Testis (tissue), 3 donors: ENCODE data around the gene LANCL2. TPM values are rescaled to one million over a fixed set of nuclear protein-coding genes. Genes with fewer than 3 reads are reported as not detected.
"Not testable (repeated sequence)": the region's sequence is repeated elsewhere in the genome, so short reads cannot be mapped to it uniquely, and the experiment has no call there.

ENCODE experiments used
- DNase-seq: peaks from one replicate; pipeline ENCODE4 v3.0.0-alpha.2; 2019
- H3K27ac ChIP-seq, 2 donors: fragments of 200-600 bp; sonication (generic); one replicate each; pipeline ENCODE4 v1.5.1; 2019
- H3K27me3 ChIP-seq: fragments of 200-600 bp; sonication (generic); one replicate; pipeline ENCODE4 v1.5.1; 2019
- H3K36me3 ChIP-seq: fragments of 200-600 bp; sonication (generic); one replicate; pipeline ENCODE4 v1.5.1; 2017; ENCODE audit warnings: low read depth; ENCODE audit errors: missing control alignments
- H3K4me1 ChIP-seq: fragments of 200-600 bp; sonication (generic); one replicate; pipeline ENCODE4 v1.5.1; 2019
- H3K4me3 ChIP-seq, 2 donors: fragments of 200-600 bp; sonication (generic); one replicate each; pipeline ENCODE4 v1.5.1; 2017 to 2019
- H3K9me3 ChIP-seq: fragments of 200-600 bp; sonication (generic); one replicate; pipeline ENCODE4 v1.5.1; 2017
- POLR2A ChIP-seq: fragments of 450-650 bp; IDR thresholded peaks from one replicate; pipeline ENCODE4 v1.6.1; 2017; ENCODE audit warnings: antibody characterized with exemption, mild to moderate bottlenecking, moderate library complexity
- WGBS, 2 donors: methylation state at CpG; one replicate each; pipeline ENCODE4 v1.1.5; 2018; 5-methylcytosine and 5-hydroxymethylcytosine counted together
- intact Hi-C: fragments of 100-400 bp; cut with DNase I; formaldehyde crosslinking; loops from one replicate; pipeline ENCODE4 v1.15.1; 2023; ENCODE audit warnings: low total_unique reads
- polyA plus RNA-seq: library from polyadenylated mRNA; stranded (reverse); fragments of 350-450 nt; fragmentation: Illumina TruSeq; extraction: RNeasy Lipid Tissue Mini Kit (QIAGEN cat#74804); gene quantifications from one replicate; pipeline ENCODE4 v1.2.3, GENCODE V29; 2014; ENCODE audit warnings: low read depth, low replicate concordance; ENCODE audit not compliant: insufficient read depth
- total RNA-seq, 2 donors: library from RNA; depleted of rRNA; stranded (reverse); fragments of >200 nt; gene quantifications; one replicate each; pipeline ENCODE4 v1.2.3, GENCODE V29; 2016
- TF ChIP-seq, protein P1 (sequence below), 3 experiments: fragments of 450-650 bp in 2 of 3; fragments of 200-600 bp in 1 of 3; sonication (generic) in 1 of 3; IDR thresholded peaks; one replicate each; pipeline ENCODE4 v1.5.1; 2016 to 2019; ENCODE audit warnings: antibody characterized with exemption in 3 of 3, mild to moderate bottlenecking in 2 of 3, moderate library complexity in 1 of 3

LANCL2 gene
- total and polyA plus RNA-seq, 3 donors from 2014 or later = 49.0 to 59.7 (median 50.5) TPM

- no peak for DNase-seq
- TF ChIP-seq, protein P1, sequence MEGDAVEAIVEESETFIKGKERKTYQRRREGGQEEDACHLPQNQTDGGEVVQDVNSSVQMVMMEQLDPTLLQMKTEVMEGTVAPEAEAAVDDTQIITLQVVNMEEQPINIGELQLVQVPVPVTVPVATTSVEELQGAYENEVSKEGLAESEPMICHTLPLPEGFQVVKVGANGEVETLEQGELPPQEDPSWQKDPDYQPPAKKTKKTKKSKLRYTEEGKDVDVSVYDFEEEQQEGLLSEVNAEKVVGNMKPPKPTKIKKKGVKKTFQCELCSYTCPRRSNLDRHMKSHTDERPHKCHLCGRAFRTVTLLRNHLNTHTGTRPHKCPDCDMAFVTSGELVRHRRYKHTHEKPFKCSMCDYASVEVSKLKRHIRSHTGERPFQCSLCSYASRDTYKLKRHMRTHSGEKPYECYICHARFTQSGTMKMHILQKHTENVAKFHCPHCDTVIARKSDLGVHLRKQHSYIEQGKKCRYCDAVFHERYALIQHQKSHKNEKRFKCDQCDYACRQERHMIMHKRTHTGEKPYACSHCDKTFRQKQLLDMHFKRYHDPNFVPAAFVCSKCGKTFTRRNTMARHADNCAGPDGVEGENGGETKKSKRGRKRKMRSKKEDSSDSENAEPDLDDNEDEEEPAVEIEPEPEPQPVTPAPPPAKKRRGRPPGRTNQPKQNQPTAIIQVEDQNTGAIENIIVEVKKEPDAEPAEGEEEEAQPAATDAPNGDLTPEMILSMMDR (IDR thresholded peaks at IDR 0.05) = no peak
- no peak for TF ChIP-seq POLR2A
- no peak overlapping the region for H3K4me3 ChIP-seq
- H3K9me3 ChIP-seq = no peaks in the 10 kb centered on the region
- H3K4me1 ChIP-seq = no peaks in the 10 kb centered on the region
- H3K27ac ChIP-seq = no peak overlapping the region
- no peaks in the 10 kb centered on the region for H3K36me3 ChIP-seq
- 97% methylated on average over 6 to 8 of the region's 8 CpGs for WGBS, 2 donors
- no peaks in the 10 kb centered on the region for H3K27me3 ChIP-seq
- intact Hi-C loops = no loop called here
Observed at GRCh38 chr7:55468495-55468894, 103.4 kb downstream of the LANCL2 start.

DNA sequence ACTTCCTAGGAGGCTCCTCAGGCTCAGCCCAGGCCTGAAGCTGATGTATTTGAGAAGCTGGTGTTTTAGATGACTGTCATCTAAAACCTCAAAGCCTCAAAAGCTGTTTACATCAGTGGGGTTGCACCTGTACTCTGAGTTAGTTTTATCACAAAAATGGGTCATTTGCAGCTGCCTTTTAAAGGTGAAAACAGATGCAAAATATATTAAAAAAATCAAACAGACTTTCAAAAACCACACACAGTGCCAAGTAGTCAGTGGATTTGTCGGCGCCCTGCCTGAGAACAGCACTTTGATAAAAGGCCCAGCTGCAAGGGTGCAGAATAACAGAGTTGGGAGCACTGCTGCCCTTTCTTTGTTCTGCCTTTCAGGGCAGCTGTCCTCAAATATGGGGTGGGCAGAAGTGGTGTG lies 104.1 kb downstream of the LANCL2 start:
- DNase-seq = no peak
- Histone ChIP-seq H3K27me3 (no peaks in the 10 kb centered on the region), H3K4me3 (no peak overlapping the region), H3K4me1 (no peaks in the 10 kb centered on the region), H3K9me3 (no peaks in the 10 kb centered on the region), H3K36me3 (no peaks in the 10 kb centered on the region), H3K27ac (no peak overlapping the region)
- intact Hi-C loops = no loop called here
- WGBS, 2 donors = 85% methylated on average over 2 of the region's 2 CpGs
- TF ChIP-seq, protein P1 (IDR thresholded peaks at IDR 0.05) = no peak
- no peak for TF ChIP-seq POLR2A

- H3K36me3 ChIP-seq = no peaks in the 10 kb centered on the region
- intact Hi-C loops = no loop called here
Observed at GRCh38 chr7:55469721-55470120, 104.6 kb downstream of the LANCL2 start.

GRCh38 chr7:55470261-55470660 lies 105.1 kb downstream of the LANCL2 start:
- intact Hi-C loops = no loop called here
- no peak overlapping the region for H3K4me3 ChIP-seq
- no peaks in the 10 kb centered on the region for H3K27me3 ChIP-seq
- DNase-seq = no peak
- no peaks in the 10 kb centered on the region for H3K9me3 ChIP-seq
- no peak for TF ChIP-seq POLR2A
- TF ChIP-seq, protein P1 (IDR thresholded peaks at IDR 0.05) = no peak
- no peaks in the 10 kb centered on the region for H3K36me3 ChIP-seq
- WGBS, 2 donors = 90 to 92% methylated on average over 2 of the region's 2 CpGs
- H3K27ac ChIP-seq = no peak overlapping the region
- no peaks in the 10 kb centered on the region for H3K4me1 ChIP-seq

More at GRCh38 chr7:55469721-55470120, 104.6 kb downstream of the LANCL2 start:
- TF ChIP-seq, protein P1 (IDR thresholded peaks at IDR 0.05) = no peak
- no peak for TF ChIP-seq POLR2A
- no peaks in the 10 kb centered on the region for H3K27me3 ChIP-seq
- no peak overlapping the region for H3K4me3 ChIP-seq
- no peak for DNase-seq
- no peaks in the 10 kb centered on the region for H3K4me1 ChIP-seq
- no peak overlapping the region for H3K27ac ChIP-seq
- WGBS, 2 donors = 46 to 48% methylated on average over 3 of the region's 3 CpGs
- H3K9me3 ChIP-seq = no peaks in the 10 kb centered on the region

- H3K27me3 ChIP-seq, DNase-seq, H3K4me3 ChIP-seq, H3K27ac ChIP-seq, H3K4me1 ChIP-seq, H3K9me3 ChIP-seq, intact Hi-C loops, H3K36me3 ChIP-seq: not testable (repeated sequence)
- WGBS, 2 donors = 88% methylated on average over 4 of the region's 9 CpGs; no CpG with 5 or more reads in 1 of the 2 donors
Observed at GRCh38 chr7:55471594-55471993, 106.5 kb downstream of the LANCL2 start.

DNA sequence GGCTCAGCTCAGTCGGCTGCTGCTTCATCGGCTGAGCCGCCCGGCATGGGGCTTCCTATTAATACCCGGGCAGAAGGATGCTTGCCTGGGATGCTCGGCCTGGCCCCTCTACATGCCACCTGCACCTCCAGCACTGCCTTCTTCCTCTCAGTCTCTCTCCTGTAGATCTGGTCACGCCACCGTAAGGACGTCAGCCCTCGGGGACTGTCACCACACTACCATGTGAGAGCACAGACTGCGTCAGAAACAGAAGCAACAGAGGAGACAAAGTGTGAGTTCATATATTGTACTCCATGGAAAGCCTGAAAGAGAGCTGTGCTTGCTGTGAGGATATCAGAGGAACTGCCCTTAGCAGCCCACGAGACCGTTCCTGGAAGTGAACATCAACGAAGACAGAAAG lies 107.3 kb downstream of the LANCL2 start:
- H3K27ac ChIP-seq, H3K27me3 ChIP-seq, H3K4me1 ChIP-seq, H3K4me3 ChIP-seq, H3K9me3 ChIP-seq, DNase-seq, intact Hi-C loops, H3K36me3 ChIP-seq: not testable (repeated sequence)
- no CpG with 5 or more reads among the region's 14 CpGs for WGBS, 2 donors
